Measurements from ENCODE around the gene PRPF19.

PRPF19 gene

DNA sequence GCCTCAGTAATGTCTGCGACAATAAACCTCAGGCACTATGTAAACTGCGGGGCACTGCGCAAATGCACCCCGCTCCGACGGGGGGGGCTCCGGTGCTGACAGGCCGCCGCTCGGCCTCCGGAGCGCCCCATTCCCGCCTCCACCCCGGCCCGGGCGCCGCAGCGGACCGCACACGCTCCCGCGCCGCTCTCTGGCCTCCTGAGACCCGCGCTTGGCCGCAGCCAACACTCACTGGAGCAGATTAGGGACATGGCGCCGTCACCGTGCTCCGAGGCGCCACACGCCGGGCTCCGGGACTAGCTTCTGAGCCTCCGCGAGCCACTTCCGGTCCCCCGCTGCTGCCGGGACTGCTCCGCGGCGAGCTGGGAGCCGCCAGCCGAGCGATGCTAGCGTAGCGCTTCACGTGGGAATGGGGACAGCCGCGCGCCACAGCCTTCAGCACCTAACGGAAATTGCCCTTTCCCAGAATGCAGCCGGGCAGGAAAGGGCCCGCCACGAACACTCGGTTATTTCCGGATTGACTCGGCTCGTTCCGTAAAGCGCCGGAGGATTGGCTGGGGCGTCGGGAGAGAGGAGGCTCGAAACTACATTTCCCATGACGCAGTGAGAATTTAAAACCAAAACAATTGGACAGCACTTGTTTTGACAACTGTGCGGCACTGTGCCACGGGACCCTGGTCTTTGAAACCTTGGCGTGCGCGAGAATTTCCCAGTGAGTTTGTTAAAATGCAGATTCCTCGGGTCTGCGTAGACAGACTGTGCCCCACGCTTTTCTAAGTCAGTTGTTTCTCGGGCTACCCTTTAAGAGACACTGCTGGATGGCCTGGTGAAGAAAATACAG, at the start of gene PRPF19:
Gene PRPF19, minus strand, starts transcription at position 454 of the 841 bp plus-strand sequence. Its CDS starts 203 bp downstream, at position 251.
- DNase-seq: peak; percentile 96 to 98

DNA sequence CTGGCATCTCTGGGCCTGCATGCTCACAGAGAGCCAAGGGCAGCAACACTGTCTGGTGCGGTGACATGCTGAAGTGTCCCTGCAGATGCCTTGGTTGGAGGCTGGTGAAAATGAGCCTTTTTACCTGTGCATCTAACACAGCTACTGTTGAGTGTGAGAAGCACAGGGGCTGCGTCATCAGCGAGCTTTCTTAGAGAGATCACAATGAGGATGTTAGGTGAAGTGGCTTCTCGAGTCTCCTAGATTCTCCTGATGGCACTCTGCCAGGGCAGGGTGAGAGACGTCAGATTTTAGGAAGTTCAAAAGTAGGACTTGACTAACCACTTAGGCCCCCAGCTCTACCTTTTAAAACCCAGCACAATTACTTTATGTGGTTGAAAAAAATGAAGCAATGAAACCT, 49.2 kb upstream of the PRPF19 start:
- no peak for DNase-seq

DNA sequence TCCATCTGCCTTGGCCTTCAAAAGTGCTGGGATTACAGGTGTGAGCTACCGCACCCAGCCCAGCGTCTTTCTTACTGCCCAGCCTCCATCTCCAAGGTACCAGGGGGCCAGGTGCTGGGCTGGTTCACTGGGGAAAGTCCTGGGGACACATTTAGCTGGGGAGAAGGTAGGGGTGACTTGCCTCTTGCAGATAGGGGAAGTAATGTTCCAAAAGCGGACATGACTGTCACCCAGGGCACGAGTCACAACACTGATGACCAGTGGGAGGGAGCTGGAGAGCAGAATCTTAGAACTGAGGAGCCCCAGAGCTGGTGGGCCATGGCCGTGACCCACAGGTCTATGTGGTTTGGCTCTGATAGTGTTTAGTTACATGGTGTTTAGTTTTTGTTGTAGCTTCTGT, 48.0 kb upstream of the PRPF19 start:
- DNase-seq: no peak

DNA sequence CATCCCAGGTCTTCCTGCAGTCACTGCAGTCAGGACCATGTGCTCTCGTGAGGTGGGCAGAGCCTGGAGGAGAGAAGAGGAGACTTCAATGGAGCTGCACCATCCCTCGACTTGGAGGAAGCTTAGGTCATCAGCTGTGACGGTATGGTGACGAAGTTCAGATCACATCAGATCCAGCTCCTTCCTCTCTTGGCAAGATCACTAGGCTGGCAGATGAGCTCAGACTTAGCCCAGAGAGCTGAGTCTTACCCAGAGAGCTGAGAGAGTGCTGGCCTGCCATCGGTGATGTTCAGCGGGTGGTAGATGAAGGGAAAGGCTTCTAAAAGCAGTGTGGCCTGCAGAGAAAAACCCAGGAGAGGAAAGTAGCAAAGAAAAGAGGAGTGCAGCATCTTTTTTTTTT, 47.4 kb upstream of the PRPF19 start:
- no peak for DNase-seq

DNA sequence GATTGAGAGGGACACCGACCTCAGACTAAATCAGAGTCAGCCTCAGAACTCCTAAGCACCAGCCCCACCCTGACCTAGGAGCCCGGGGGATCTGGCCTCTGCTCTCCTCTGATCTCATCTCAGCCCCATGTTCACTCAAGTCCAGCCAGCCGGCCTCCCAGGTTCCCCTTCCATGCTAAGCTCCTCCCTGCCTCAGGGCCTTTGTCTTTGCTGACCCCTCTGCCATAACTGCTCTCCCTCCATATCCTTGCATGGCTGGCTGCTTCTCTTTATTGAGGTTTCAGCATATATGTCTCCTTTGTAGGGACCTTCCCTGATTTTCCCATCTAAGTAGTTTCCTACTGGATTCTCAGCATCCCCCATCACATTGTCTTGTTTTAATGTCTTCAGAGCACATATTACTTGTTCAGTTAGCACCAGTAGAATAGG, 46.4 kb upstream of the PRPF19 start:
- DNase-seq: no peak

DNA sequence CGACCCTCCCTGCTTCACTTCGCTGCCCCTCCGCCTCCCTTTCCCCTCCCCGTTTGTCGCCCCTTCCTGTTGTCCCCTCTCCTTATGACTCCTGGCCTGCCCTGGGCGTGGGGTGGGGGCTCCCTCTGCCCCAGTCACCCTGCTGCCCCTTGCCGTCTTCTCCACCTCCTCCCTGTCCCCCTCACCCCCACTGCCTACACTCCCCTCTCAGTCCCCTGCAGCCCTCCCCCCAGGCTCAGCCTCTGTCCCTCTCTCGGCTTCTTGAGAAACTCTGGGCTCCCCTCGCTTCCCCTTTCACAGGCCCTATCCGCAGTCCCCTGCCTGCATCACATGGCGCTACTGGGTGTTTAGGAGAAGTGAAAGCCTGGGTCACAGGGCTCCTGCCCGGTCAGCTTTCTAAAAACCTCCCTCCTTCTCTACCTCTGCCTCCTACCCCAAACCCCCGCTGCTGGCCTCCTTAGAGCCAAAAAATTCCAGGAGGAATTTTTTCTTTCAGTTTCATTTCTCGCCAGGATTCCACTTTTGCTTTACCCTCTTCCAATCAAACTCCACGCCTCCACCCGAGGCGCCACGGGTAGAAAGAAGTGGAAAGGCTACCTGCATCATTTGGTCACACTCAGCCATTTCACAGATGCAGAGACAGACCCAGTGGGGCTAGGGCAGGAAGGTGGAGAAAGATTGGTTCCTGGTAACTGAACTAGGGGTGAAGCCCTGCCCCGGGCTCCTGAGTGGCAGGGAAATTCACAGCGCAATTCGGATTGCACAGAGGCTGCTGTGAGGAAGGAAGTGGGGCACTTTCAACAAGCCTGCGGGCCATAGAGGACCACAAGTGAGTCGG, 45.7 kb upstream of the PRPF19 start, which contains the start of gene SLC15A3:
Gene SLC15A3, minus strand, starts transcription at position 273 of the 838 bp plus-strand sequence. CDS start 625 bp downstream, outside the sequence.
- no peak for DNase-seq

DNA sequence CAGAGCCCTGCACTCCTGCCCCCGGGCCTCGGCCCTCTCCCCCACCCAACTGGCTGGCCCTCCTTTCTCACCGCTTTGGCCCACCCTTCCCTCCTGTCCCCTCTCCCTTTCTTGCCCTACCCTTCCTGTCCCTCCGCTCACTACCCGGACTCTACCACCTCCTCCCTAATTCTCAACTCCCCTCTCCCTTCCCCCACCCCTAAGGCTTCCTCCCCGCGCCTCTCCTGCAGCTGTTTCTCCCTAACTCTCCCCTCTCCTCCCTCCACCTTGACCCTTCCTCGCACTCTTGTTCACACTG, 45.2 kb upstream of the PRPF19 start:
- no peak for DNase-seq

DNA sequence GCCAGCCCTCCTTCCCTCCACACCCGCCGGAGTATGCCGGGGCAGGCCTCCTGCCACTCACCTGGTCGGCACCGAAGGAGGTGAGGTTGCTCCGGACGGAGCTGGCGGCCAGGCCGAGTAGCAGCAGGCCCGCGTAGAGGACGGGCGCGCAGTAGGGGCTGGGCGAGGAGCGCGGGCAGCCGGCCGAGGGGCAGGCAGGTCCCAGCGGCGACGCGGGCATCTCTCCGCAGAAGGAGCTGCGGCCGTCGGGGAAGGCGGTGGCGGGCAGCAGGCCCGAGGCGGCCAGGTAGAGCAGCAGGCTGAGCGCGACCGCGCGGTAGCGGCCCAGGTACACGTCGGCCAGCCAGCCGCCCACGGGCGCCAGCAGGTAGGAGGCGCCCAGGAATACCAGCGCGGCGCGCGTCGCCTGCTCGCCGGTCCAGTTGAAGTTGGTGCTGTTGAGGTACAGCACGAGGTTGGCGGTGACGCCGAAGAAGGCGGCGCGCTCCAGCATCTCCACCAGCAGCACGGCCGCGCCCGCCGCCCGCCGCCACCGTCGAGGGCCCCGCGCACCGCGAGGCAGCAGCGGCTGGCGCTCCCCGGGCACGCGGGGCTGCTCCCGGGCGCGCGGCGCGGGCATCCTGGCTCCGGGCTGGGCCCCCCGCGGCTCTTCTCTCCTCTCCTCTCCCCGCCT, 44.7 kb upstream of the PRPF19 start:
- DNase-seq: peak in 1 of 2 experiments; percentile 28

DNA sequence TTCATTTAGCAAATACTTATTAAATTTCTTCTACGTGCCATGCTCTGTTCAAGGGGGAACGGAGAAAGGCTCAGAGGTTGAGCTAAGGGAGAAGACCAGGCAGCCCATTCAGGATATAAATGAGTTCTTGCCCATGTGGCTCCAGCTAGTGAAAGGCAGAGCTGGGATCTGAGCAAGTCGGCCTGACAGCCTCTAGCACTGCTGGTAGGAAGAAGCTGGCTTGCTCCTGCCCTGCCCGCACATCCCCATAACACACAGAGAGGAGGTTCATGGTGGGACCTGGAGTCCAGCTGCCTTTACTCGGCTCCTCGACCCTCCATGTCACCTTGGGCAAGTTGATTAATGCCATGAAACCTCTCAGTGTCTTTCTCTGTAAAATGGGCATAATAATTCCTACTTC, 43.6 kb upstream of the PRPF19 start:
- no peak for DNase-seq

DNA sequence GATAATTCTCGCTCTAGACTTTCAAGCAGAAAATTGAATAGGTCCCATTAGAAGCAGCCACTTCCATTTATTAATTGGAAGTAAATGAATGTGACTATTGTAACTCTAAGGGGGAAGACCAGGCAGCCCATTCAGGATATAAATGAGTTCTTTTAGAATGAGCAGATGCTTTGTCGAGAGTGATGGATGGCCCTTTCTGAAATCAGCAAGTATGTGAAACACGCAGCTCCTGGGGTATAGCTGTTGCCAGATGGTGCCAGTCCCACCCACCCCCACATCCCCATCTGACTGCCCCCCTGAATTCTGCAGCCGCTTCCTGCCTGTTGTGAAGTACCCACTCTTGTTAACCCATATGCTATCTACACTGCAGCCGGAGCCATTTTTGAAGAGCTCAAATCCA, 41.9 kb upstream of the PRPF19 start:
- no peak for DNase-seq

DNA sequence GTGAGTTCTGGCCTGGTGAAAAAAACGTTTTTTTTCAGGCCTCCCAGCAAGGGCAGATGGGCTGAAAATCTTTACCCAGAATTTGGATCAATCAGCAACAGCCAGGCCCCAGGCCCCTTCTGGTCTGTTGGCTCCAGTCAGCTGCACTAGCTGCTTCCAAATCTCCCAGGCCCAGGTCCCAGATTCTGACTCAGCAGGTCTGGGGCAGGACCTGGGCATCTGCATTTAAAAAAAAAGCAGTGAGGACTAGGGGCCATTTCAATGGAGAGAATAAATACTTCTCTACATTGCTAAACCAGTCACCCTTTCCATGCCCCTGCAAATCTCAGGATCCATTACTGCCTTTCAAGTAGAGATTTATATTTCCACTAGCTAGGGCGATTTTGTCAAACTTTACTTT, 41.3 kb upstream of the PRPF19 start:
- no peak for DNase-seq

DNA sequence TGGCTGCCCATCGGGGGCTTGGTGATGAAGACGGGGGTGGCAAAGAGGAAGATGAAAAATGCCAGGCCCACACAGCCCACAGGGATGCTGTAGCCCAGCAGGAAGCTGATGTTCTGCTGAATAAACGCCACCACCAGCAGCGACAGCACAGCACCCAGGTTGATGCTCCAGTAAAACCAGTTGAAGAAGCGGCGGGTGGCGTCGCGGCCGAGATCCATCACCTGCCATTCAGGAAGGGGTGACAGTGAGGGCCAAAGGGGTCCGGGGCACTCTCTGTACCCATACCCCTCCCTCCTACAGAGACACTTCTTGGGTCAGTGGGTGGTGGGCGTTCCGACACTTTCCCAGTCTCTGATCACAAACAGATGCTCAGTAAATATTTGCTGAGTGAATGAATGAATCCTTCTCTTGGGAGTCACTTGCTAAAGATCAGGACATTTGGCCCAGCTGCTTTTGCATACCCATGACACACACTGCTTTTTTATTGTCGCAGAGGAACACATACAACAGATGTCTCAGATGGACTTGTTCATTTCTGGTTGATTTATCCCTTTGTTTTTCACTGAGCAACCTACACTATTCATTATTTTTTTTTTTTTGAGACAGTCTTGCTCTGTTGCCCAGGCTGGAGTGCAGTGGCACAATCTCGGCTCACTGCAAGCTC, 40.3 kb upstream of the PRPF19 start:
- DNase-seq: no peak

DNA sequence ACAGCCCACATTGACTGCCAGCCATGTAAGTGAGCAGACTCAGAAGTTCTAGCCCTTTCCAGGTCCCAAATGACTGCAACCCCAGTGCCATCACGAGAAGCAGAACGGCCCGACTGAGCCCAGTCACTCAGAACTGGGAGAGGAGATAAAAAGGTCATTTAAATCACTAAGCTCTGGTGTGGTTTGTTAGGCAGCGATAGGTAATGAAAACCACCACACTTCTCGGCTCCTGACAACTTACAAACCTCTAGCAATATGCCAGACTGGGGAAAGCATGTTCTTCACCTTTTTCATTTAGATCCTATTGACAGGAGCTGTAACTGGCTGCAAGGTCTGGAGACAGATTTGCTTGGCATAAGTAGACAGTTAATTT, 38.9 kb upstream of the PRPF19 start:
- DNase-seq: no peak

DNA sequence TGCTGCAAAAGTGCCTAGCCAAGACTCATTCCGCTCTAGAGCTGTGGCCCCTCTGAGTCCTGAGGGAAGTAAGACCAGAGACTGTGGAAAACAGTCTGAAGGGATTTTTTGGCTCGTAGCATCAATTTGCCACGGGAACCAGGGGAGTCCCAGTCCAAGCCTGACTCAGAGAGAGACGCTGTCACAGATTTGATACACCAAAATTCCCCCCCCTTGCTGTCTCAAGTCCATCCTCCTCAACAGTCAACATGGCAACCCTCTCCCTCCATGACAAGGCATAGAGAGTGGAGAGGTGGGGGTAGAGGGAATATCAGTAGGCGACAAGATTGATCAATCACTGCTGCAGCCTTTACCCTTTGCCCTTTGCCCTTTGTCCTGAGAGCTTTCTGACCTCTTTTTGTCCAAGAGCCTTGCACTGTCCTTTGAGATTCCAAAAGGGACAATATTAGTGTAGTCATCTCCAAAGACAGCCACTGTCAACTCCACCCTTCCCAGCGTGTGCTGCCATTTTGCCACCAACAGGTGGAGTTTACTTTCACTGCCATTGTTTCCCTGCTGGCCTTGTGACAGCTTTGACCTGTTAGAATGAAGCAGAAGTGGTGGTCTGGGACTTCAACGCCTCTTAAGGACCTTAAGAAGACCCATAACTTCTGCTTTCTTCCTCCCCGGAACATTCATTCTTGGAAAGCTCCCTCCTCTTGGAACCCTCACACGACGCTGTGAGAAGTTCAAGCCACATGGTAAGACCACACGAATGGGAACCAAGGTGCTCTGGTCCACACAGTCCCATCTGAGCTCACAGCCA, 38.3 kb upstream of the PRPF19 start:
- no peak for DNase-seq

DNA sequence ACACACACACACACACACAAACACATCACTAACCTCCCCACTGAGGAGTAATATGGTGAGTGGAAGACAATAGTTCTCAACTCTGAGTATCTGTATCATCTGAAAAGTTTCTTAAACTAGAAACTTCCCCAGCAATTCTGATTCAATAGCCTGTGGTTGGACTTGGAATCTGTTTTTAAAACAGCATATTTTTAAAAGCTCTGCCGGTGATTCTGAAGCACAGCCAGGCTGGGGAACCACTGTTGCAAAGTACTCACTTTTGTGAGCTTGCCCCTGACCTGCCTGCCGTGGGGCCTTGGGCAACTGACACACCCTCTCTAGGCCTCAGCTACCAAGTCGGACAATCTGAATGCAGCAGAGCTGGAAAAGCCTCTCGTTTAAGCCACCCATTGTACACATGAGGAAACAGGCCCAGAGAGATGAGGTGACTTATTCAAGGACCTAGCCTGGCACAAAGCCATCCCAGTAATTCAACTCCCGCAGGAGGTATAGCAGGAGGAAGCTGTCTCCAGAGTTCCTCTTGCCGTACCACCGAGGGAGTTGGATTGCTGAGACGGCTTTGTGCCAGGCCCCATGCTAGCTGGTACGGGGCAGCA, 36.7 kb upstream of the PRPF19 start:
- DNase-seq: no peak

DNA sequence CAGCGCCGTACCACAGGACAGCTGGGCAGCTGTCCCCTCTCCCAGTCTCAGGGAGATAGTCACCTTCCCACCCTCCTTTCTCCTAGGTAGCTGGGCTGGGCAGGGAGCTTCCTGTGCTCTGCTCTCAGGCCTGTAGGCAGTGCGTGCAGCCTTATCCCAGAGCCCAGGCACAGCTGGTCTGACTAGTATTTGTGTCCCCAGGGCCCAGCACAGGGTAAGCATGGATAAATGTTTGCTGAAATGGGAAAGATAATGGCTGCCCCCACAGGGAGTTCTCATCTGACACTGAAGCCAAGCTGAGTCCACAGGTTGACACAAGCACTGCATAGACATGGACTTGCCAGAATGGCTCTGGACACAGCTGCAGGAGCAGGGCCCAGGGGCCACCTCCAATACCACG, 35.8 kb upstream of the PRPF19 start:
- no peak for DNase-seq

DNA sequence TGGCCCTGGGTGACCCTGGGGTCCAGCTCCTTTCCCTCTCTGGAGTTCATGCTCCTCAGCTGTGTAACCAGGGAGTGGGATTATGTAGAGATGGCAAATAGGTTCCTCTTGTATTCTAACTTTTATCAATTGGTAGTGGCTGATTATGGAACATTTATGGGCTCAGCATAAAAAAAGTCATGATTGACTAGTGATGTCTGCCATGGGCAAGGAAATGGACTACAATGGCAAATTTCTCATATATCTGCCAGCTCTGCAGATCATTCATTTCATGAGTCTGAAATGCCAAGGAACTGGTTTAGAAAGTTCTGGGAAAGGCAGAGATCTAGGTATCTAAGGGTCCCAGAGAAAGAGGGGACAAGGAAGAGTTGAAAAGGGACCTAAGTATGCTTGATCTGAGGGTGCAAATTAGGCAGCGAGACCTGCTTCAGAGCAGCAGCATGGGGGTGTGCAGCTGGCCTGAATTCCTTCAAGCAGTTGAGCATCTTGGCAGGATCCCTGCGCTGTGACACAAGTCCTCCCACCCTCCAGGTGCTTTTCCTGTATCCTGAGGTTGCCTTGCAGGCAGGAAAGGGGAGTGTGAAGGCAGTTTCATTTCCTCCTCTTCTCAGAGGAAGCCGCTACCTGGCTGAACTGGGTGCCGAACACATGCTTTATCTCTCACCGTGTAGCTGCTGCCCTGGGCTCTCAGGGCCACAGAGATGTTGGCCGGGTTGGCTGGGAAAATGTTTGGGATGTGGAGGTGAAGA, 35.2 kb upstream of the PRPF19 start:
- no peak for DNase-seq

DNA sequence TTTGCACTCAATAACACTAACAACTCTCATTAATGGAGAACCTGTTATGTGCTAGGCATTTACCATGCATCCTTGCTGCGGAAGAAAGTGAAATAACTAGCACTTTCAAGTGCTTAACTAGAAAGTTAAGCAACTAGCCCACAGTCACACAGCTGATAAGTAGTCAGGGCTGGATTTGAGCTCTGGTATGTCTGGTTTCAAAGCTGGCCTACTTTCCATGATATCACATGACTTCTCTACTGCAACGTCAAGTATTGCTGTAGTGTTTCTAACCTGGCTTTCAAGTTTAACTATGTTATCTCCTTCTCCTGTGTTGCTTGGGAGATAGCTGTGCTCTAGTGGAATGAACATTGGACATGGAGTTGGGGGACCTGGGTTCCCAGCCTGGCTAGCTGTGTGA, 33.5 kb upstream of the PRPF19 start:
- DNase-seq: no peak

DNA sequence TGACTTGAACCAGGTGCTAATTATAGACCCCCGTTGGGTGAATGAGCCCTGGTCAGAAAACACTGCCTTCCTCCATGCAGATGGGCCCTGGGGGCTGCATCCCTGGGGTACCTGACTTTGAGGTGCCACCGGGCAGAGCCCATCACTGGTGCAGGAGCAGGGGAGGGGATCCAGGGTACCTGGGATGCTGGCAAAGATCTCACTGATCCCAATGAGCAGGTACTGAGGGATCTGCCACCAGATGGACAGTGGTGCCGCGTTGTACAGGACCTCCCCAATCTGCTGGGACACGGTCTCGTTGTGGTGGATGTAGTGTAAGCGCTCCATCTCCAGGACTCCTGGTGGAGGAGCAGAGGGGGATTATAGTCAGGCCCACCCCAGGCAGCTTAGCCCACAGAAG, 32.9 kb upstream of the PRPF19 start:
- no peak for DNase-seq

DNA sequence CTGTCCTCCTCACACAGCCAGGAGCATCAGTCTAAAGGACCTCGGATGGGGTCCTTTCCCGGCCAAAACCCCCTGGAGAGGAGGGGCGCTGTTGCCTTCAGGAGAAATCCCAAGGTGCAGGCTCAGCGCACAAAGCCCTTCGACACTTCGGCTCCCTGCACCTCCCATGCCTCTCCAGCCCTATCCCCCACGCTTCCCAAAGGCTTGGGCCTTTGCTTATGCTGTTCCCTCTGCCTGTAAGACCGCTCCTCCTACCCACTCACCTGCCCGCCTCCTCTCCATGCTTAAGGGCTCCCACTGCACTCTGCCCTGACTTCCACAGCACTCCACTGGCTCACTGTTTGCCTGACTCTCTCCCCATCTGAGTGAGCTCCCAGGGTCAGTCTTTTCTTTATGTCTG, 32.1 kb upstream of the PRPF19 start:
- DNase-seq: no peak

DNA sequence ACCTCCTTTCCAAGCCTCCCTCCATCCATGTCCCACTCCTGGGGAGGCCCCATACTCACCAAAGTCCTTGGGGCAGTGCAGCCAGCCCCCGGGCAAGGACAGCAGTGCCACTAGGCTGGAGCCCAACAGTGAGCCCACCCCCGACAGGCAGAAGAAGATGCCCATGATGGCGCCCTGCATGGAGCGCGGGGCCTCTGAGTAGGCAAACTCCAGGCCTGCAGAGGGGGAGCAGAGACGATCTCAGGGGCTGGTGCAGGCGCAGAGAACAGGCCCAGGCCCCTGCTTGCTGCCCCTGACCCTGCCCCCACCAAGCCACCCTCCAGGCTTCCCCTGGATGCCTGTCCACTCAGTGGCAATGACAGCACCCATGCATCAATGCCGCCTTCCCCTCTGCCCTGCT, 31.4 kb upstream of the PRPF19 start:
- DNase-seq: no peak
